HG03045 (cell line): ENCODE results near the gene RAB13.

ENCODE experiments used
- ATAC-seq: cut with Tn5 transposase; IDR thresholded peaks from one replicate; pipeline ENCODE4 v1.9.1; 2021; ENCODE audit warnings: mild to moderate bottlenecking, moderate library complexity; ENCODE audit not compliant: unreplicated experiment

RAB13 gene

GRCh38 chr1:153934746-153935145 lies 51.4 kb downstream of the RAB13 start:
- ATAC-seq: no peak

- ATAC-seq: no peak
These were observed 52.2 kb downstream of the RAB13 start for GRCh38 chr1:153933955-153934354.

GRCh38 chr1:153933430-153933829 lies 52.7 kb downstream of the RAB13 start:
- ATAC-seq: no peak

GRCh38 chr1:153932156-153933131 lies 53.7 kb downstream of the RAB13 start:
- no peak for ATAC-seq
